ENCODE results near the gene DOCK3. TPM values are rescaled to one million over a fixed set of nuclear protein-coding genes. Genes with fewer than 3 reads are reported as not detected.

The DOCK3 gene
- polyA plus RNA-seq, 1 donor from 2014 or later = 15.6 TPM

DNA sequence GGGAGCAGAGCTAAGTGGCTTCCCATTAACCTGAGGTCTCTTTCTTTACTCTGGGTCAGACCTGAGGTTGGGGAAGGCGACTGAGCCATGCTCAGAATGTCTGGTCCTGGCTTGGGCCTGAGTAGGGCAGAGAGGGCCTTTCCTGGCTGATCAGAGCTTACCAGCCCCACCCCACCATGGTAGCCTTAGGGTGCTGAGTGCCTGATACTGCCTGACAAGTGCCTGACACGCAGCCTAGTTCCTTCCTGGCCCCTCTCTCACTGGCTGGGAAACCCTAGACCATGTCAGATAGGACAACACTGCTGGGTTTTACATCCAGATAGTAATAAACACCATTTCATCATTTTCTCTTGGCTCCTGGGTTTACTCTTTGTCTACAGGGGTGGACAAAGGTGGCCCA is 25.8 kb upstream of the DOCK3 start:
- Histone ChIP-seq H3K79me2 (replicated peaks; ENCODE audit: insufficient read depth, low read length) (no peaks in the 10 kb centered on the region), H3K4me2 (ENCODE audit: low read length) (no peak overlapping the region), H3K36me3 (ENCODE audit: insufficient read depth, low read length) (no peaks in the 10 kb centered on the region), H3K9ac (ENCODE audit: low read length) (peak overlapping the region; percentile 20), H3K4me3 (ENCODE audit: low read length) (no peak overlapping the region), H3K27ac (ENCODE audit: low read length) (no peak overlapping the region), H2AFZ (ENCODE audit: low read depth, low read length) (no peak overlapping the region), H3K9me3 (ENCODE audit: low read length) (no peaks in the 10 kb centered on the region), H3F3A (ENCODE audit: insufficient read depth, low read length, poor library complexity, severe bottlenecking) (no peaks in the 10 kb centered on the region), H3K9me2 (ENCODE audit: insufficient read depth, low read length) (no peaks in the 10 kb centered on the region), H4K20me1 (ENCODE audit: insufficient read depth) (no peaks in the 10 kb centered on the region), H3K27me3 (ENCODE audit: insufficient read depth, low read depth, low read length) (no peaks in the 10 kb centered on the region)
- no peak for TF ChIP-seq POLR2AphosphoS5 (IDR thresholded peaks at IDR 0.05)
- no peak for TF ChIP-seq RAD21 (conservative IDR thresholded peaks at IDR 0.05)
- TF ChIP-seq EZH2 (IDR thresholded peaks at IDR 0.05; ENCODE audit: borderline replicate concordance, insufficient read depth, low read length, poor library complexity, severe bottlenecking) = no peak
- TF ChIP-seq REST (IDR thresholded peaks at IDR 0.05; ENCODE audit: borderline replicate concordance) = no peak
- no peak for TF ChIP-seq TAF1 (IDR thresholded peaks at IDR 0.05; ENCODE audit: low read depth)
- TF ChIP-seq MXI1 (conservative IDR thresholded peaks at IDR 0.05; ENCODE audit: poor library complexity, severe bottlenecking) = no peak
- no peak for TF ChIP-seq SMC3 (conservative IDR thresholded peaks at IDR 0.05; ENCODE audit: poor library complexity)
- TF ChIP-seq, protein P1, sequence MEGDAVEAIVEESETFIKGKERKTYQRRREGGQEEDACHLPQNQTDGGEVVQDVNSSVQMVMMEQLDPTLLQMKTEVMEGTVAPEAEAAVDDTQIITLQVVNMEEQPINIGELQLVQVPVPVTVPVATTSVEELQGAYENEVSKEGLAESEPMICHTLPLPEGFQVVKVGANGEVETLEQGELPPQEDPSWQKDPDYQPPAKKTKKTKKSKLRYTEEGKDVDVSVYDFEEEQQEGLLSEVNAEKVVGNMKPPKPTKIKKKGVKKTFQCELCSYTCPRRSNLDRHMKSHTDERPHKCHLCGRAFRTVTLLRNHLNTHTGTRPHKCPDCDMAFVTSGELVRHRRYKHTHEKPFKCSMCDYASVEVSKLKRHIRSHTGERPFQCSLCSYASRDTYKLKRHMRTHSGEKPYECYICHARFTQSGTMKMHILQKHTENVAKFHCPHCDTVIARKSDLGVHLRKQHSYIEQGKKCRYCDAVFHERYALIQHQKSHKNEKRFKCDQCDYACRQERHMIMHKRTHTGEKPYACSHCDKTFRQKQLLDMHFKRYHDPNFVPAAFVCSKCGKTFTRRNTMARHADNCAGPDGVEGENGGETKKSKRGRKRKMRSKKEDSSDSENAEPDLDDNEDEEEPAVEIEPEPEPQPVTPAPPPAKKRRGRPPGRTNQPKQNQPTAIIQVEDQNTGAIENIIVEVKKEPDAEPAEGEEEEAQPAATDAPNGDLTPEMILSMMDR (IDR thresholded peaks at IDR 0.05; ENCODE audit: poor library complexity, severe bottlenecking) = no peak
- no peak for TF ChIP-seq EP300 (conservative IDR thresholded peaks at IDR 0.05; ENCODE audit: poor library complexity, severe bottlenecking)

GRCh38 chr3:50649451-50649931 is 25.2 kb upstream of the DOCK3 start:
- Histone ChIP-seq H3K79me2 (replicated peaks; ENCODE audit: insufficient read depth, low read length) (no peaks in the 10 kb centered on the region), H3K9ac (ENCODE audit: low read length) (no peak overlapping the region), H3K27ac (ENCODE audit: low read length) (no peak overlapping the region), H4K20me1 (ENCODE audit: insufficient read depth) (no peaks in the 10 kb centered on the region), H3K27me3 (ENCODE audit: insufficient read depth, low read depth, low read length) (no peaks in the 10 kb centered on the region), H2AFZ (ENCODE audit: low read depth, low read length) (no peak overlapping the region), H3F3A (ENCODE audit: insufficient read depth, low read length, poor library complexity, severe bottlenecking) (no peaks in the 10 kb centered on the region), H3K4me2 (ENCODE audit: low read length) (no peak overlapping the region), H3K36me3 (ENCODE audit: insufficient read depth, low read length) (no peaks in the 10 kb centered on the region), H3K9me2 (ENCODE audit: insufficient read depth, low read length) (no peaks in the 10 kb centered on the region), H3K9me3 (ENCODE audit: low read length) (no peaks in the 10 kb centered on the region), H3K4me3 (ENCODE audit: low read length) (no peak overlapping the region)
- TF ChIP-seq REST (IDR thresholded peaks at IDR 0.05; ENCODE audit: borderline replicate concordance) = no peak
- TF ChIP-seq EZH2 (IDR thresholded peaks at IDR 0.05; ENCODE audit: borderline replicate concordance, insufficient read depth, low read length, poor library complexity, severe bottlenecking) = no peak
- no peak for TF ChIP-seq RAD21 (conservative IDR thresholded peaks at IDR 0.05)
- no peak for TF ChIP-seq SMC3 (conservative IDR thresholded peaks at IDR 0.05; ENCODE audit: poor library complexity)
- TF ChIP-seq EP300 (conservative IDR thresholded peaks at IDR 0.05; ENCODE audit: poor library complexity, severe bottlenecking) = no peak
- TF ChIP-seq, protein P1 (IDR thresholded peaks at IDR 0.05; ENCODE audit: poor library complexity, severe bottlenecking) = no peak
- no peak for TF ChIP-seq MXI1 (conservative IDR thresholded peaks at IDR 0.05; ENCODE audit: poor library complexity, severe bottlenecking)
- TF ChIP-seq TAF1 (IDR thresholded peaks at IDR 0.05; ENCODE audit: low read depth) = no peak

All from neural cell (in vitro differentiated cells).